PC-3 (cell line): ENCODE data around the gene CAND2.

Experiments
- EZH2 ChIP-seq: fragments of 300-600 bp; sonication (generic); IDR thresholded peaks from one replicate; pipeline ENCODE4 v1.6.1; 2017; ENCODE audit warnings: antibody characterized with exemption, mild to moderate bottlenecking, low read length; ENCODE audit not compliant: unreplicated experiment
- TF ChIP-seq, protein P1 (sequence below): fragments of 300-600 bp; sonication (generic); conservative IDR thresholded peaks from 2 replicates; pipeline ENCODE4 v1.5.1; 2017; ENCODE audit warnings: antibody characterized with exemption, low read depth, mild to moderate bottlenecking, low read length

DNA sequence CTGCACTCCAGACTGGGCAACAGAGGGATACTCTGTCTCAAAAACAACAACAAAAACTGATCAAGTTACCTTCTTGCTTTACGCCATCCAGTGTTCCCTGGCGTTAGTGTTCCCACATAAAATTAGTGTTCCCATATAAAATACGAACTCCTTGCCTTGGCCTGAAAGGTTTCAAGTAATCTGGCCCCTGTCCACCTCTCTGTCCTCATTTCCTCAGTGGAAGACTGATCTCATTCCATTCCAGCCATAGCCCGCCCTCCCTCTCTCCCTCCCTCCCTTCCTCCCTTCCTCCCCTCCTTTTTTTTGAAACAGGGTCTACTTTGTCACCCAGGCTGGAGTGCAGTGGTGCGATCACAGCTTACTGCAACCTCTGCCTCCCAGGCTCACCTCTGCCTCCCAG lies 2.8 kb upstream of the CAND2 start:
- no peak for TF ChIP-seq EZH2
- TF ChIP-seq, protein P1, sequence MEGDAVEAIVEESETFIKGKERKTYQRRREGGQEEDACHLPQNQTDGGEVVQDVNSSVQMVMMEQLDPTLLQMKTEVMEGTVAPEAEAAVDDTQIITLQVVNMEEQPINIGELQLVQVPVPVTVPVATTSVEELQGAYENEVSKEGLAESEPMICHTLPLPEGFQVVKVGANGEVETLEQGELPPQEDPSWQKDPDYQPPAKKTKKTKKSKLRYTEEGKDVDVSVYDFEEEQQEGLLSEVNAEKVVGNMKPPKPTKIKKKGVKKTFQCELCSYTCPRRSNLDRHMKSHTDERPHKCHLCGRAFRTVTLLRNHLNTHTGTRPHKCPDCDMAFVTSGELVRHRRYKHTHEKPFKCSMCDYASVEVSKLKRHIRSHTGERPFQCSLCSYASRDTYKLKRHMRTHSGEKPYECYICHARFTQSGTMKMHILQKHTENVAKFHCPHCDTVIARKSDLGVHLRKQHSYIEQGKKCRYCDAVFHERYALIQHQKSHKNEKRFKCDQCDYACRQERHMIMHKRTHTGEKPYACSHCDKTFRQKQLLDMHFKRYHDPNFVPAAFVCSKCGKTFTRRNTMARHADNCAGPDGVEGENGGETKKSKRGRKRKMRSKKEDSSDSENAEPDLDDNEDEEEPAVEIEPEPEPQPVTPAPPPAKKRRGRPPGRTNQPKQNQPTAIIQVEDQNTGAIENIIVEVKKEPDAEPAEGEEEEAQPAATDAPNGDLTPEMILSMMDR: no peak
